GM06990 (cell line): Measurements from ENCODE around the gene FAM181A.

Source experiments
- DNase-seq: peaks from one replicate; pipeline ENCODE4 v3.0.0-alpha.2; 2011; ENCODE audit not compliant: insufficient read length; ENCODE audit errors: extremely low read depth
- H3K27me3 ChIP-seq: replicated peaks from 2 replicates; pipeline ENCODE4 v1.6.0; 2011; ENCODE audit warnings: low read length; ENCODE audit not compliant: control insufficient read depth, insufficient read depth
- H3K36me3 ChIP-seq: 2 replicates; pipeline ENCODE4 v1.5.1; 2011; ENCODE audit warnings: low read length; ENCODE audit not compliant: control insufficient read depth, insufficient read depth
- H3K4me3 ChIP-seq: replicated peaks from 2 replicates; pipeline ENCODE4 v1.5.1; 2011; ENCODE audit warnings: low read depth, mild to moderate bottlenecking, control low read depth, low read length
- CTCF ChIP-seq: IDR thresholded peaks from 2 replicates; pipeline ENCODE4 v1.5.1; 2011; ENCODE audit warnings: low read length, control low read depth, mild to moderate bottlenecking, inconsistent platforms; ENCODE audit not compliant: insufficient read depth, poor library complexity, severe bottlenecking

The FAM181A gene

GRCh38 chr14:93964820-93965286 lies 37.7 kb downstream of the FAM181A start:
- H3K4me3 ChIP-seq, result no peak overlapping the region
- TF ChIP-seq CTCF, result no peak
- DNase-seq, result no peak
- H3K36me3 ChIP-seq, result no peaks in the 10 kb centered on the region
- no peaks in the 10 kb centered on the region for H3K27me3 ChIP-seq

GRCh38 chr14:93965287-93965821 lies 38.2 kb downstream of the FAM181A start:
- no peaks in the 10 kb centered on the region for H3K27me3 ChIP-seq
- no peaks in the 10 kb centered on the region for H3K36me3 ChIP-seq
- DNase-seq, result no peak
- no peak for TF ChIP-seq CTCF
- no peak overlapping the region for H3K4me3 ChIP-seq

GRCh38 chr14:93965946-93966474 lies 38.9 kb downstream of the FAM181A start:
- Histone ChIP-seq H3K27me3 (no peaks in the 10 kb centered on the region), H3K36me3 (no peaks in the 10 kb centered on the region), H3K4me3 (no peak overlapping the region)
- no peak for TF ChIP-seq CTCF
- DNase-seq, result no peak

GRCh38 chr14:93967637-93968250 lies 40.6 kb downstream of the FAM181A start:
- H3K36me3 ChIP-seq, result no peaks in the 10 kb centered on the region
- peak; percentile 72 for DNase-seq
- no peaks in the 10 kb centered on the region for H3K27me3 ChIP-seq
- peak overlapping the region; percentile 22 for H3K4me3 ChIP-seq
- TF ChIP-seq CTCF, result no peak

GRCh38 chr14:93969082-93969828 lies 42.1 kb downstream of the FAM181A start:
- H3K4me3 ChIP-seq, result no peak overlapping the region
- peak; percentile 63 for DNase-seq
- no peak for TF ChIP-seq CTCF

More at GRCh38 chr14:93969082-93969828, 42.1 kb downstream of the FAM181A start:
- H3K27me3 ChIP-seq, result no peaks in the 10 kb centered on the region
- no peaks in the 10 kb centered on the region for H3K36me3 ChIP-seq
